Right atrium auricular region (tissue), 2 donors: ENCODE results near the gene PLD6. TPM values are rescaled to one million over a fixed set of nuclear protein-coding genes. Genes with fewer than 3 reads are reported as not detected.

Experiments
- DNase-seq: peaks from one replicate; pipeline ENCODE4 v3.0.0-alpha.2; 2019; ENCODE audit warnings: low spot score
- H3K27ac ChIP-seq, 2 donors: fragments of 200-600 bp; sonication (generic); 1 replicate in 1 of 2; 2 replicates in 1 of 2; pipeline ENCODE4 v1.5.1; 2016 to 2019
- H3K27me3 ChIP-seq, 2 donors: fragments of 200-600 bp; sonication (generic); one replicate each; pipeline versions ENCODE4 v1.5.1 to v1.6.0; 2017 to 2019
- H3K36me3 ChIP-seq: fragments of 200-600 bp; sonication (generic); one replicate; pipeline ENCODE4 v1.5.1; 2016
- H3K4me1 ChIP-seq, 2 donors: fragments of 200-600 bp; sonication (generic); one replicate each; pipeline versions ENCODE4 v1.5.1 to v1.6.0; 2017 to 2019
- H3K4me3 ChIP-seq, 2 donors: fragments of 200-600 bp; sonication (generic); 1 replicate in 1 of 2; 2 replicates in 1 of 2; pipeline ENCODE4 v1.5.1; 2017 to 2019; ENCODE audit warnings: mild to moderate bottlenecking in 1 of 2, moderate library complexity in 1 of 2
- H3K9me3 ChIP-seq, 2 donors: fragments of 200-600 bp; sonication (generic); one replicate each; pipeline ENCODE4 v1.5.1; 2019
- total RNA-seq, 2 donors: library from RNA; depleted of rRNA; stranded (reverse); fragments of >200 nt; gene quantifications; one replicate each; pipeline ENCODE4 v1.1.0, GENCODE V29; 2016
- TF ChIP-seq, protein P1 (sequence below), 2 donors: fragments of 200-600 bp; sonication (generic); IDR thresholded peaks; one replicate each; pipeline ENCODE4 v1.5.1; 2019; ENCODE audit warnings: antibody characterized with exemption in 2 of 2

Gene PLD6
- total RNA-seq, 2 donors from 2014 or later: 3.1 to 6.8 TPM

GRCh38 chr17:17205368-17206123 is 587 bp downstream of the PLD6 start:
- Histone ChIP-seq H3K4me3 (peak overlapping the region; percentile 33 to 64), H3K36me3 (no peaks in the 10 kb centered on the region), H3K27ac (peak overlapping the region; percentile 78 to 82), H3K9me3 (no peaks in the 10 kb centered on the region), H3K27me3 (no peaks in the 10 kb centered on the region), H3K4me1 (peaks cover 0 to 57% of the 10 kb centered on the region in 2 donors)
- no peak for DNase-seq
- TF ChIP-seq, protein P1, sequence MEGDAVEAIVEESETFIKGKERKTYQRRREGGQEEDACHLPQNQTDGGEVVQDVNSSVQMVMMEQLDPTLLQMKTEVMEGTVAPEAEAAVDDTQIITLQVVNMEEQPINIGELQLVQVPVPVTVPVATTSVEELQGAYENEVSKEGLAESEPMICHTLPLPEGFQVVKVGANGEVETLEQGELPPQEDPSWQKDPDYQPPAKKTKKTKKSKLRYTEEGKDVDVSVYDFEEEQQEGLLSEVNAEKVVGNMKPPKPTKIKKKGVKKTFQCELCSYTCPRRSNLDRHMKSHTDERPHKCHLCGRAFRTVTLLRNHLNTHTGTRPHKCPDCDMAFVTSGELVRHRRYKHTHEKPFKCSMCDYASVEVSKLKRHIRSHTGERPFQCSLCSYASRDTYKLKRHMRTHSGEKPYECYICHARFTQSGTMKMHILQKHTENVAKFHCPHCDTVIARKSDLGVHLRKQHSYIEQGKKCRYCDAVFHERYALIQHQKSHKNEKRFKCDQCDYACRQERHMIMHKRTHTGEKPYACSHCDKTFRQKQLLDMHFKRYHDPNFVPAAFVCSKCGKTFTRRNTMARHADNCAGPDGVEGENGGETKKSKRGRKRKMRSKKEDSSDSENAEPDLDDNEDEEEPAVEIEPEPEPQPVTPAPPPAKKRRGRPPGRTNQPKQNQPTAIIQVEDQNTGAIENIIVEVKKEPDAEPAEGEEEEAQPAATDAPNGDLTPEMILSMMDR (IDR thresholded peaks at IDR 0.05): no peak

DNA sequence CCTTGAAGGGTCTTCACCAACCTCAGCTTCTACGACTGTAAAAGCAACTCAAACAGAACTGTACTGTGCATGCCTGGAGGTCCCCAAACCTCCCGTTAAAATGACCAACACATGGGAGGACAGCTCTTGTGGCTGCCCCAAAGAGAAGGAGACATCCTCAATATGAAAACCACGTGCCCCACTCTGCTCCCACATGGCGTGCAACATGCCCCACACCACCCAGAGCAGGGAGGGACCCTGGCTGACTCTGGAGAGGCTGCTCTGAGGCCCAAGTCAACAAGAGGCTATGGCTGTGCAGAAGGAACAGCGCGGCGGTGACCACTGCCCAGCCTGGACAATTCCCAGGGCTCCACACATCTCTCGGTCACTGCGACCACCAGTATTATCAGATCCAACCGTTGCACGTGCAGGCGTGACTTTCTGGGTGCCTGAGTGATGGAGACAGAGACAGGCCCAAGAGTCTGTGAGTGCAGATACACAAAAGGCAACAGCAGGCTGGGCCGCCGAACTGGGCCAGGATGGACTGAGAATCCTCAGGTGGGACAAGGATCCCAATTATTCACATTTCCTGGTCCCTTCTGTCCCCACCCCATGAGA is 1.4 kb downstream of the PLD6 start:
- H3K36me3 ChIP-seq: no peaks in the 10 kb centered on the region
- H3K4me3 ChIP-seq: peak overlapping the region; percentile 33 to 64
- H3K27me3 ChIP-seq: no peaks in the 10 kb centered on the region
- TF ChIP-seq, protein P1 (IDR thresholded peaks at IDR 0.05): no peak
- peak overlapping the region; percentile 11 to 82 for H3K27ac ChIP-seq
- no peaks in the 10 kb centered on the region for H3K9me3 ChIP-seq
- H3K4me1 ChIP-seq: peaks cover 0 to 57% of the 10 kb centered on the region in 2 donors
- DNase-seq: no peak

GRCh38 chr17:17204041-17204591 is 2.0 kb downstream of the PLD6 start:
- TF ChIP-seq, protein P1 (IDR thresholded peaks at IDR 0.05): no peak
- H3K4me3 ChIP-seq: no peak overlapping the region
- H3K27ac ChIP-seq: peak overlapping the region; percentile 11 to 56
- H3K9me3 ChIP-seq: no peaks in the 10 kb centered on the region
- H3K27me3 ChIP-seq: no peaks in the 10 kb centered on the region
- H3K4me1 ChIP-seq: peaks cover 0 to 57% of the 10 kb centered on the region in 2 donors
- no peak for DNase-seq
- no peaks in the 10 kb centered on the region for H3K36me3 ChIP-seq

- Histone ChIP-seq H3K4me1 (peaks cover 0 to 57% of the 10 kb centered on the region in 2 donors), H3K27ac (peak overlapping the region; percentile 11 to 56), H3K36me3 (no peaks in the 10 kb centered on the region), H3K27me3 (no peaks in the 10 kb centered on the region), H3K4me3 (no peak overlapping the region), H3K9me3 (no peaks in the 10 kb centered on the region)
- DNase-seq: no peak
- TF ChIP-seq, protein P1 (IDR thresholded peaks at IDR 0.05): no peak
Observed at GRCh38 chr17:17203173-17203730, 2.9 kb downstream of the PLD6 start.

- H3K9me3 ChIP-seq: no peaks in the 10 kb centered on the region
- H3K36me3 ChIP-seq: no peaks in the 10 kb centered on the region
- TF ChIP-seq, protein P1 (IDR thresholded peaks at IDR 0.05): no peak
- no peak for DNase-seq
- H3K4me3 ChIP-seq: no peak overlapping the region
- peak overlapping the region; percentile 18 to 43 for H3K27ac ChIP-seq
- no peaks in the 10 kb centered on the region for H3K27me3 ChIP-seq
- peaks cover 0 to 54% of the 10 kb centered on the region in 2 donors for H3K4me1 ChIP-seq
Observed at GRCh38 chr17:17201907-17202306, 4.2 kb downstream of the PLD6 start.
